HG02763 (cell line): ENCODE results near the gene KCNJ15.
"Not testable (repeated sequence)": the region's sequence is repeated elsewhere in the genome, so short reads cannot be mapped to it uniquely, and the experiment has no call there.

Experiments
- ATAC-seq: cut with Tn5 transposase; IDR thresholded peaks from one replicate; pipeline ENCODE4 v1.9.1; 2021; ENCODE audit warnings: mild to moderate bottlenecking, moderate library complexity; ENCODE audit not compliant: unreplicated experiment

KCNJ15 gene

GRCh38 chr21:38256599-38257302 is at the start of gene KCNJ15:
TSS of gene KCNJ15 (plus strand) at chr21:38256991. CDS start at chr21:38299262, 42,271 bp downstream.
- ATAC-seq: no peak

DNA sequence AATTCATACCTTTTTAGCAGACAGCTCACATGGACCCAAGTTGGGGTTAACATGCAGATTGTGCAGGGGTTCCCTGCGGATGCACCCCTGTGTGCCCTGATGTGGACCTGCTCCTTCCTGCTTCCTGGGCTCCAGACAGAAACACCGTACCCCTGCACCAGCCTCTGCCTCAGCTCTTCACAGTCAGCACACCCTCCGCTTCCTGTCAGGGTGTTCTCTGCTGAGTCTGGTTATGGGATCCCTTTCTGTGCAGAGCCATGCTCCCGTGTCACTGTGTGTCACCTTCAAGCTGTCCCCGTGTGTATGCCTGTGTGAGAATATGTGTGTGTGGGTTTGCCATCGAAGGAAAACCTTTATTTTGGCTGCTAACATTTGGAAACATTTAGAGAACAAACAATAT is 48.7 kb upstream of the KCNJ15 start:
- no peak for ATAC-seq

DNA sequence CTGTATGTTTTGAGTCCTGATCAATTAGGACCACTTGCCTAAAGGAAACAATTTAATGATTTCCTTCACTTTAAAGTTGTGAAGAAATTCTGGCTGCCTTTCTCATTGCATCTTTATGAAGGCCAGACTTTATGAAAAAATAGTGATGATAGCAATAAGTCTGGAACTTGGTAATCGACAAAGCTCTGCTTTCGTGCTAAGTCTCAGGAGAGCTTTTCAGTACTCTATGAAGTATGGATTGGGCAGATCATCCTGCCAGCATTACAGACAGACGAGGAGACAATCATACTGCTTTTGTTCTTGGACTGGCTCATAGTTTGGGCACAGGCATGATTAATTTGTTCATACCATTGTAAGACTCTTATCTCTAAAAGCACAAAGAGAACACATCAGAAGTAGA is 45.5 kb upstream of the KCNJ15 start:
- no peak for ATAC-seq

- ATAC-seq: no peak
Observed at GRCh38 chr21:38212706-38213105, 44.1 kb upstream of the KCNJ15 start.

- ATAC-seq: no peak
Observed at GRCh38 chr21:38219049-38219628, 37.7 kb upstream of the KCNJ15 start.

- ATAC-seq: no peak
Observed at GRCh38 chr21:38220270-38220737, 36.5 kb upstream of the KCNJ15 start.

GRCh38 chr21:38221594-38221993 is 35.2 kb upstream of the KCNJ15 start:
- ATAC-seq: peak; percentile 68

DNA sequence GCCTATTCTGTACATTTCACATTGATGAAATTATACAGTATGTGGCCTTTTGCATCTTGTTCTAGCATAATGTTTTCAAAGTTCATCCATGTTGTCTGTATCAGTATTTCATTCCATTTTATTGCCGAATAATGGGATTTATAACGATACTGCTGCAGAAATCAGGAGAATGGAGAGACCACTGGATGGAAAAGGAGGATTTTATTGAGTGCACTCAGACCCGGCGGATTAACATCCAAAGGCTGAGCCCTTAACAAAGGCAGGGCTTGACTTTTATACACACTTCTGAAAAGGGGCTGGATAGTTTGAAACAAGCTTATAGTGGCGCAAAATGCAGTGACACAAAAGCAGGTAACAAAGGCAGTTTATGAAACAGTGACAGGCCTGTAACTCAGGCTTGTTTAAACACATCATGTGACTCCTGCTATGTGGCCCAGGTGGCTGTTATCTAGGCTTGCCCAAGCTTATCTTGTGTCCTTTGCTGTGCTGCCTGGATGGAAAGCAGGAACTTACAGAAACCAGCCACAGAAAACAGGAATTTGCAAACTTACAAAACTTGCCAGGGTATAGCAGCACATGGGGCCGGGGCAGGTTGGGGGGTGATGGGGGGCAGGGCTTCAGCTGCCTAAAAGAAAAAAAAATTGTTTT is 32.8 kb upstream of the KCNJ15 start:
- ATAC-seq: no peak

DNA sequence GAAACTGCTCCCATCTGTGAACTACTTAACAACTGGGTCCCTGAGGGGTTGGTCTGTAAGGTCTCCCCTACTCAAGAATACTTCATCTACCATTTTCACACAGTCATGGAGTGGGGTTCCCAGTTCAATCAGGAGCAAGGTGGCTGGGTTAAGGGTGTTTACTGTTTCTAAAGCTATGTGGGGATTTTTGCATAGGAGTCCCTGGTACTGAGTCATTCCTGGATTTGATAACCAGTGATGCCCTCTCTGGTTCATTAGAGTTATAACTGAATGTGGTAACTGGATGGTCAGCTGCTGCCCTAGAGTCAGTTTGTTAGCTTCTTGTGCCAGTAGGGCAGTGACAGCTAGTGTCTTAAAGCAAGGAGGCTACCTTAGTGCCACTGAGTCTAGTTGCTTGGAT is 29.4 kb upstream of the KCNJ15 start:
- ATAC-seq: no peak

GRCh38 chr21:38228115-38228514 is 28.7 kb upstream of the KCNJ15 start:
- ATAC-seq: no peak

- ATAC-seq: no peak
Observed at GRCh38 chr21:38228537-38228936, 28.3 kb upstream of the KCNJ15 start.

DNA sequence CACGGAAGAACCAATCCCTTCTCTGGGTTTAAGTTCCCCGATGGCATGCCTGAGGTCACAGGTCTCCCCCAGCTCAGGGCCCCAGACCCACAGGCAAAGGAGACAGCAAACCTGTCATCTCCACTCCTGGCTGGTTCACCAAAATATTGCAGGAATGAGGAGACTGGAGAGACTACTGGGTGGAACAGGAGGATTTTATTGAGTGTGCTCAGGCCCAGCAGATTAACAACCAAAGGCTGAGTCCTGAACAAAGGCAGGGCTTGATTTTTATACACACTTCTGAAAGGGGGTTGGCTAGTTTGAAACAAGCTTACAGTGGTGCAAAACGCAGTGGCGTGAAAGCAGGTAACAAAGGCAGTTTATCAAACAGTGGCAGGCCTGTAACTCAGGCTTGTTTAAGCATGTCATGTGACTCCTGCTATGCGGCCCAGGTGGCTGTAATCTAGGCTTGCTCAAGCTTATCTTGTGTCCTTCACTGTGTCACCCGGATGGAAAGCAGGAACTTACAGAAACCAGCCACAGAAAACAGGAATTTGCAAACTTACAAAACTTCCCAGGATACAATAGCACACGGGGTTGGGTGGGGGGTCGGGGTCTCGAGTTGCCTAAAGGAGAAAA is 27.4 kb upstream of the KCNJ15 start:
- no peak for ATAC-seq

- ATAC-seq: no peak
Observed at GRCh38 chr21:38234395-38235142, 22.2 kb upstream of the KCNJ15 start.

DNA sequence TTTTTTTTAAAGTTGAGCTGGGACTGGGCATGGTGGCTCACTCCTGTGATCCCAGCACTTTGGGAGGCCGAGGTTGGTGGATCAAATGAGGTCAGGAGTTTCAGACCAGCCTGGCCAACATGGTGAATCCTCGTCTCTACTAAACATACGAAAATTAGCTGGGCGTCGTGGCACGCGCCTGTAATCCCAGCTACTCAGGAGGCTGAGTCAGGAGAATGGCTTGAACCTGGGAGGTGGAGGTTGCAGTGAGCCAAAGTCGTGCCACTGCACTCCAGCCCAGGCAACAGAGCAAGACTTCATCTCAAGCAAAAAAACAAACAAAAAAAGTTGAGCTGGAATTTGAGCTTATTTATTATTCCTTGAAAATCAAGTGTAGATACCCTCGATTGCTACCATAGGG is 21.5 kb upstream of the KCNJ15 start:
- not testable (repeated sequence) for ATAC-seq

DNA sequence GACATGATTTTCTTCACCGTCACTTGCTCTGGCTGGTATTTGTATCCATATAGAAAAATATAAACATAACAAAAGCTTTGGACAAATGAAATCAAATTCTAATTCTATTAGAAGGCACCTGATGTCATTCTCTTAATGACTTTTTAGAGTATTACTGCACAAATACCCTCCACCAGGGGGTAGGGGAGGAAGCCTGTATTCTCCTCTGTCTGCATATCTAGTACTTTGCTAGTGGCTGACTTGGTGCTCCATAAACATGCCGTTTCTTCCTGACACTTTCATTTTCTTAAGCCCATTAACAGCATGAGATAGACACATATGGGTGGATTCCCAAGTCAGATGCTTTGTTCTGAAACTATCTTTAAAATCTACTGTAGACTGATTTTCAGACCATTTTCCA is 20.6 kb upstream of the KCNJ15 start:
- ATAC-seq: no peak

DNA sequence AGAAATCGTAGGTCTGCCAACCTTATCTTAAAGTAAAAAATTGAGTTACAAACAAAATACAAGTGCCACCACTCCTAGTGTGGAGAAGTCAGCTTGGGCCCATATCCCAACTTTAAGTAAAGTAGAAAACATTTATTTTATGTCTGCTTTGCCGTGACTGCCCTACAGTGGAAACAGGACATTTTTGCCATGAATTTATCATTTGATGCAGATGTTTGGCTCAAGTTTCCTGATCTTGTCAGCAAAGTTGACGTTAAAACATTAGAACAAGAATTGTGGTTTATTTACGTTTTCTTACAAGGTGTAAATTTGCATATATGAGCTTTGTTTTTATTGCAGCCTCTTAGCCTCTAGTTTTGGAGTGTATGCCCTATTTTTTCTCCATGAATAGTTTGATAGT is 17.1 kb upstream of the KCNJ15 start:
- no peak for ATAC-seq

GRCh38 chr21:38240129-38240528 is 16.7 kb upstream of the KCNJ15 start:
- ATAC-seq: no peak

DNA sequence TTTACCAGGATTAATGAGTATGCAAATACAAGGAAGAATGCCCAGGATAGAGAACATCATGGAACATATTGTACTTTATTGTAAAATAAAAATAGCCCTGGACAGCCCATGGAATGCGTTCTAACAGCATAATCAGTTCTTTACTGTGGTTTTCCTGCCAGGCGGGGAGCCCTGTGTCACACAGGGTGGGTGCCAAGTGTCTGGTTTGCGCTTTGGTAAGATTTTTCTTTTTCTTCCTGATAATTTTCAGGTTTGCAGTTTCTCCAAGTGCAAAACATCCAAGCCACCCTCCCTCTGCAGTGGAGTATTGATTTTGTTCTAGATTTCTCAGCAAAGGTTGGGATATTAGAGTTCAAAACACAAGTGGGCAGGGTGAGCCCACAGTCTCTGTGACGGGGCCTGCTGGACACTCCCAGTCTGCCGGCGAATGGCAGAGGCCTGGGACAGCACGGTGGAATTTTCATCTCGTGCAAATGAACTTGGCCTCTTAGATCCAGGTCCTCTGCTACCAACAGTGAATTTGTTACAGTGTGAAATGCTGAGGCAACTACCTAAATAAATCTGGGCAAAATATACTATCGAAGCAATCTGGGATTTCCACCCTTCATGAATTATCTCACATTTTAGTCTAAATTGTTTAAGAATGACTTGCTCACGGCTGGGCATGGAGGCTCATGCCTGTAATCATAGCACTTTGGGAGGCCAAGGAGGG is 15.6 kb upstream of the KCNJ15 start:
- ATAC-seq: no peak

DNA sequence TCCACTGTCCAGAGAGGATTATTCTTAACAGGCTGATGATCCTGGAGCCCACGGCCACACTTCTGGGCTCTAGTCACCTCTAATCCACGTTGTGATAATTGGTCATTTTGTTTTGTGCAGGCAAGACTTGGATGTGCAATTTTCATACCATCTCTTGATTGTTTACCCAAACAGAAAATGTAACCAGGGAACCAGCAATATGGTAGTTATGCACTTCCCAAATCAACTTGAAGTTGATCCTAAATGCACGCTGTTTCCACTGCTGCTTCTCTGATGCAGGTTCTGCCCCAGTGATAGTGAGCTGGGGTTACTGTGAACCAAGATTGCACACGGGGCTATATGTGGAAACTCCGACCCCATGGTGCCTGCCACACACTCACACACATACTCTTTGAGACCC is 14.7 kb upstream of the KCNJ15 start:
- no peak for ATAC-seq

GRCh38 chr21:38243732-38244406 is 12.9 kb upstream of the KCNJ15 start:
- ATAC-seq: no peak
